Measurements from ENCODE around the gene CDH12. TPM values are rescaled to one million over a fixed set of nuclear protein-coding genes. Genes with fewer than 3 reads are reported as not detected.

The CDH12 gene
- total RNA-seq, 1 experiment from 2014 or later: not detected

- ChIA-PET CTCF (no interaction called here), POLR2A (no interaction called here), RAD21 (ENCODE audit: low non-redundant PET in 1 of 2, low total read pairs in 2 of 2, uncharacterized antibody in 2 of 2, unreplicated experiment in 2 of 2) (no interaction called here)
- ATAC-seq (no peak), DNase-seq (ENCODE audit: low read depth, low spot score) (no peak)
- H3K4me3 ChIP-seq (replicated peaks in 1 of 2; ENCODE audit: low read depth in 1 of 2, low read length in 2 of 2): no peak overlapping the region
- H3K4me1 ChIP-seq (ENCODE audit: control insufficient read depth in 1 of 2, insufficient read depth in 2 of 2, low read length in 2 of 2): no peaks in the 10 kb centered on the region
- no peak overlapping the region for H3K27ac ChIP-seq (ENCODE audit: low read depth, low read length)
- H3K27me3 ChIP-seq (ENCODE audit: insufficient read depth, low read length): no peaks in the 10 kb centered on the region
- no peak overlapping the region for H2AFZ ChIP-seq (ENCODE audit: low read depth, low read length, poor library complexity, severe bottlenecking)
- BruUV-seq (replicated peaks): no TSS peak
- H4K20me1 ChIP-seq (ENCODE audit: insufficient read depth): no peaks in the 10 kb centered on the region
- H3K79me2 ChIP-seq (ENCODE audit: insufficient read depth, low read length): no peaks in the 10 kb centered on the region
- intact Hi-C loops (cut with micrococcal nuclease): no loop called here
- H3K36me3 ChIP-seq (ENCODE audit: control insufficient read depth in 1 of 2, insufficient read depth in 2 of 2, low read length in 2 of 2): no peaks in the 10 kb centered on the region
- H3K9ac ChIP-seq (ENCODE audit: low read length): no peak overlapping the region
- peaks cover 5 to 15% of the 10 kb centered on the region in 2 experiments; a peak in 2 of 4 replicates for H3K9me3 ChIP-seq (ENCODE audit: control insufficient read depth in 1 of 2, insufficient read depth in 1 of 2, low read depth in 1 of 2, low read length in 2 of 2)
- H3K9me2 ChIP-seq (ENCODE audit: insufficient read depth): no peaks in the 10 kb centered on the region
- TF ChIP-seq EGR1 (IDR thresholded peaks at IDR 0.05; ENCODE audit: low read depth) (no peak), SRF (IDR thresholded peaks at IDR 0.05; ENCODE audit: low read depth) (no peak), CBX3 (IDR thresholded peaks at IDR 0.05; ENCODE audit: low read depth) (no peak), SP1 (IDR thresholded peaks at IDR 0.05; ENCODE audit: low read depth) (no peak), EZH2phosphoT487 (IDR thresholded peaks at IDR 0.05; ENCODE audit: borderline replicate concordance) (no peak)
- TF ChIP-seq, protein P1, sequence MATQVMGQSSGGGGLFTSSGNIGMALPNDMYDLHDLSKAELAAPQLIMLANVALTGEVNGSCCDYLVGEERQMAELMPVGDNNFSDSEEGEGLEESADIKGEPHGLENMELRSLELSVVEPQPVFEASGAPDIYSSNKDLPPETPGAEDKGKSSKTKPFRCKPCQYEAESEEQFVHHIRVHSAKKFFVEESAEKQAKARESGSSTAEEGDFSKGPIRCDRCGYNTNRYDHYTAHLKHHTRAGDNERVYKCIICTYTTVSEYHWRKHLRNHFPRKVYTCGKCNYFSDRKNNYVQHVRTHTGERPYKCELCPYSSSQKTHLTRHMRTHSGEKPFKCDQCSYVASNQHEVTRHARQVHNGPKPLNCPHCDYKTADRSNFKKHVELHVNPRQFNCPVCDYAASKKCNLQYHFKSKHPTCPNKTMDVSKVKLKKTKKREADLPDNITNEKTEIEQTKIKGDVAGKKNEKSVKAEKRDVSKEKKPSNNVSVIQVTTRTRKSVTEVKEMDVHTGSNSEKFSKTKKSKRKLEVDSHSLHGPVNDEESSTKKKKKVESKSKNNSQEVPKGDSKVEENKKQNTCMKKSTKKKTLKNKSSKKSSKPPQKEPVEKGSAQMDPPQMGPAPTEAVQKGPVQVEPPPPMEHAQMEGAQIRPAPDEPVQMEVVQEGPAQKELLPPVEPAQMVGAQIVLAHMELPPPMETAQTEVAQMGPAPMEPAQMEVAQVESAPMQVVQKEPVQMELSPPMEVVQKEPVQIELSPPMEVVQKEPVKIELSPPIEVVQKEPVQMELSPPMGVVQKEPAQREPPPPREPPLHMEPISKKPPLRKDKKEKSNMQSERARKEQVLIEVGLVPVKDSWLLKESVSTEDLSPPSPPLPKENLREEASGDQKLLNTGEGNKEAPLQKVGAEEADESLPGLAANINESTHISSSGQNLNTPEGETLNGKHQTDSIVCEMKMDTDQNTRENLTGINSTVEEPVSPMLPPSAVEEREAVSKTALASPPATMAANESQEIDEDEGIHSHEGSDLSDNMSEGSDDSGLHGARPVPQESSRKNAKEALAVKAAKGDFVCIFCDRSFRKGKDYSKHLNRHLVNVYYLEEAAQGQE (IDR thresholded peaks at IDR 0.05; ENCODE audit: low read depth): no peak
- no peak overlapping the region for H3K4me2 ChIP-seq (ENCODE audit: low read length)
Observed at GRCh38 chr5:22109315-22109714, 743.8 kb downstream of the CDH12 start.

DNA sequence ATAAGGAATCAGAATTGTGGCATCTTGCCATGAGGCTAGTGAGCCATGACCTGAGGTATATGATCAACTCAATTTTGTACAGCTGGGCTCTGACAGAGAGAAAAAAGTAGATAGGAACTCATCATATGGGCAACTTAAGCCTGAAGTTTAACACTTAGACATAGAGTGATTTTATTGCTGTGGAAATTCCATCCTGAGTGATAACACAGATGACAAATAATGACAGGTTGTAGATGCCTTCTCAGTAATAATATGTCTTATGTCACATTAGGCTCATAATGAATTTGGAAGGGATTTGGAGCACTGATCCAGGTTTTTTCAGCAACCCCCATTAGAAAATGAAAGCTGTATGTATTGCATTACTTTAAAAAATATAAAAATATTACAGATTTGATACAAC, 744.6 kb downstream of the CDH12 start:
- Histone ChIP-seq H3K9me2 (ENCODE audit: insufficient read depth) (no peaks in the 10 kb centered on the region), H3K27me3 (ENCODE audit: insufficient read depth, low read length) (no peaks in the 10 kb centered on the region), H3K36me3 (ENCODE audit: control insufficient read depth in 1 of 2, insufficient read depth in 2 of 2, low read length in 2 of 2) (no peaks in the 10 kb centered on the region), H3K9me3 (ENCODE audit: control insufficient read depth in 1 of 2, insufficient read depth in 1 of 2, low read depth in 1 of 2, low read length in 2 of 2) (peaks cover 0 to 15% of the 10 kb centered on the region in 2 experiments; a peak in 2 of 4 replicates), H3K4me3 (replicated peaks in 1 of 2; ENCODE audit: low read depth in 1 of 2, low read length in 2 of 2) (no peak overlapping the region), H4K20me1 (ENCODE audit: insufficient read depth) (no peaks in the 10 kb centered on the region), H3K9ac (ENCODE audit: low read length) (no peak overlapping the region), H3K79me2 (ENCODE audit: insufficient read depth, low read length) (no peaks in the 10 kb centered on the region), H3K27ac (ENCODE audit: low read depth, low read length) (no peak overlapping the region), H3K4me1 (ENCODE audit: control insufficient read depth in 1 of 2, insufficient read depth in 2 of 2, low read length in 2 of 2) (no peaks in the 10 kb centered on the region), H3K4me2 (ENCODE audit: low read length) (no peak overlapping the region), H2AFZ (ENCODE audit: low read depth, low read length, poor library complexity, severe bottlenecking) (no peak overlapping the region)
- BruUV-seq (replicated peaks): no TSS peak
- no peak for DNase-seq (ENCODE audit: low read depth, low spot score)
- intact Hi-C loops (cut with micrococcal nuclease): no loop called here
- RAD21 ChIA-PET (ENCODE audit: low non-redundant PET in 1 of 2, low total read pairs in 2 of 2, uncharacterized antibody in 2 of 2, unreplicated experiment in 2 of 2): no interaction called here
- ATAC-seq: no peak
- CTCF ChIA-PET: no interaction called here
- POLR2A ChIA-PET: no interaction called here
- TF ChIP-seq ELF1 (IDR thresholded peaks at IDR 0.05; ENCODE audit: borderline replicate concordance, low read depth) (no peak), SIN3A (IDR thresholded peaks at IDR 0.05; ENCODE audit: low read depth) (no peak), CBX3 (IDR thresholded peaks at IDR 0.05; ENCODE audit: low read depth) (no peak), CEBPB (IDR thresholded peaks at IDR 0.05; ENCODE audit: low read depth) (no peak), YY1 (IDR thresholded peaks at IDR 0.05; ENCODE audit: extremely low read depth, insufficient replicate concordance, low read depth, low read length) (no peak), SP1 (IDR thresholded peaks at IDR 0.05; ENCODE audit: low read depth) (no peak), EZH2phosphoT487 (IDR thresholded peaks at IDR 0.05; ENCODE audit: borderline replicate concordance) (no peak)
- TF ChIP-seq, protein P1 (IDR thresholded peaks at IDR 0.05; ENCODE audit: low read depth): no peak
- TF ChIP-seq, protein P2, sequence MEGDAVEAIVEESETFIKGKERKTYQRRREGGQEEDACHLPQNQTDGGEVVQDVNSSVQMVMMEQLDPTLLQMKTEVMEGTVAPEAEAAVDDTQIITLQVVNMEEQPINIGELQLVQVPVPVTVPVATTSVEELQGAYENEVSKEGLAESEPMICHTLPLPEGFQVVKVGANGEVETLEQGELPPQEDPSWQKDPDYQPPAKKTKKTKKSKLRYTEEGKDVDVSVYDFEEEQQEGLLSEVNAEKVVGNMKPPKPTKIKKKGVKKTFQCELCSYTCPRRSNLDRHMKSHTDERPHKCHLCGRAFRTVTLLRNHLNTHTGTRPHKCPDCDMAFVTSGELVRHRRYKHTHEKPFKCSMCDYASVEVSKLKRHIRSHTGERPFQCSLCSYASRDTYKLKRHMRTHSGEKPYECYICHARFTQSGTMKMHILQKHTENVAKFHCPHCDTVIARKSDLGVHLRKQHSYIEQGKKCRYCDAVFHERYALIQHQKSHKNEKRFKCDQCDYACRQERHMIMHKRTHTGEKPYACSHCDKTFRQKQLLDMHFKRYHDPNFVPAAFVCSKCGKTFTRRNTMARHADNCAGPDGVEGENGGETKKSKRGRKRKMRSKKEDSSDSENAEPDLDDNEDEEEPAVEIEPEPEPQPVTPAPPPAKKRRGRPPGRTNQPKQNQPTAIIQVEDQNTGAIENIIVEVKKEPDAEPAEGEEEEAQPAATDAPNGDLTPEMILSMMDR (IDR thresholded peaks at IDR 0.05 in 2 of 3, conservative IDR thresholded peaks at IDR 0.05 in 1 of 3; ENCODE audit: borderline replicate concordance in 1 of 3, insufficient read depth in 1 of 3, low read depth in 2 of 3, low read length in 2 of 3): no peak
